ENCODE results near the gene SLC38A5. TPM values are rescaled to one million over a fixed set of nuclear protein-coding genes. Genes with fewer than 3 reads are reported as not detected.

Gene SLC38A5
- polyA plus RNA-seq, 1 of the 3 experiments (the other 2 are of a cell fraction), result 0.33 TPM

DNA sequence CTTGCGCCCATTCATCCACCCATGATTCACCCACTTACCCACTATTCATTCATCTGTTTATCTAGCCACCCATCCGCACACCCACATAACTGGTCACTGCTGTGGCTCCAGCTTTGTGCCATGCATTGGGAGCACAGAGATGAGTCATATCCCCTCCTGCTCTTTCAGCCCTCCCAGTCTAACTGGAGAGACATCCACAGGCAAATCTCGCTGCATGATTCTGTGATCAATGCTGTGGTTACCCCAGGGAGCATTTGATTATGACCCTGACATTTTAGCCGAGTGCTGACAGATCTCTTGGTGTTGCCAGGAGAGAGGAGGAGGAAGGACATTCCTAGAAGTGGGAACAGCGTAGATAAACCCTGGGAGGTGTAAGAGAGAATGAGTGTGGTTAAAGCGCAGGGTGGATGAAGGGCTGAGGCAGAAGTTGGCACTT lies 28.3 kb upstream of the SLC38A5 start:
- peak overlapping the region; percentile 3; the same call in 1 of the 2 replicates for H3K4me2 ChIP-seq
- H3K36me3 ChIP-seq (replicated peaks in 1 of 2; ENCODE audit: control insufficient read depth in 1 of 2, insufficient read depth in 2 of 2, low read length in 1 of 2), result no peaks in the 10 kb centered on the region
- no peak overlapping the region for H2AFZ ChIP-seq (ENCODE audit: low read depth)
- no peak overlapping the region for H3K4me3 ChIP-seq (ENCODE audit: low read depth in 2 of 2, low read length in 1 of 2)
- no peaks in the 10 kb centered on the region for H3K79me2 ChIP-seq (ENCODE audit: insufficient read depth)
- no peaks in the 10 kb centered on the region; the same call in 1 of the 2 replicates for H3K27me3 ChIP-seq (ENCODE audit: insufficient read depth)
- no peaks in the 10 kb centered on the region for H3K9me2 ChIP-seq
- H3K27ac ChIP-seq (ENCODE audit: low read depth in 2 of 2, low read length in 1 of 2), result peak overlapping the region in 1 of 2 experiments; percentile 43; a peak in 1 of 4 replicates
- H3K9me3 ChIP-seq, result no peaks in the 10 kb centered on the region
- H3K4me1 ChIP-seq (ENCODE audit: control insufficient read depth in 1 of 2, insufficient read depth in 2 of 2, low read depth in 1 of 2, low read length in 1 of 2), result no peaks in the 10 kb centered on the region
- no peaks in the 10 kb centered on the region for H4K20me1 ChIP-seq (ENCODE audit: insufficient read depth)
- POLR2A ChIA-PET, result no interaction called here
- TF ChIP-seq, protein P1, sequence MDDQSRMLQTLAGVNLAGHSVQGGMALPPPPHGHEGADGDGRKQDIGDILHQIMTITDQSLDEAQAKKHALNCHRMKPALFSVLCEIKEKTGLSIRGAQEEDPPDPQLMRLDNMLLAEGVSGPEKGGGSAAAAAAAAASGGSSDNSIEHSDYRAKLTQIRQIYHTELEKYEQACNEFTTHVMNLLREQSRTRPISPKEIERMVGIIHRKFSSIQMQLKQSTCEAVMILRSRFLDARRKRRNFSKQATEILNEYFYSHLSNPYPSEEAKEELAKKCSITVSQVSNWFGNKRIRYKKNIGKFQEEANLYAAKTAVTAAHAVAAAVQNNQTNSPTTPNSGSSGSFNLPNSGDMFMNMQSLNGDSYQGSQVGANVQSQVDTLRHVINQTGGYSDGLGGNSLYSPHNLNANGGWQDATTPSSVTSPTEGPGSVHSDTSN (IDR thresholded peaks at IDR 0.05), result peak; percentile 65
- TF ChIP-seq RXRA (IDR thresholded peaks at IDR 0.05; ENCODE audit: borderline replicate concordance, low read depth) (0 out of 2 replicates have a peak, but pooled peaks have one; percentile 11), FOXJ3 (CRISPR knock-in tag; IDR thresholded peaks at IDR 0.05) (no peak), EP300 (IDR thresholded peaks at IDR 0.05; ENCODE audit: borderline replicate concordance in 1 of 2, low read depth in 1 of 2, low read length in 1 of 2) (peak in 1 of 2 experiments; percentile 25; a peak in 1 of 4 replicates), FOSL2 (IDR thresholded peaks at IDR 0.05; ENCODE audit: borderline replicate concordance, low read depth) (peak; percentile 83), REST (IDR thresholded peaks at IDR 0.05; ENCODE audit: low read depth, low read length) (no peak), SIN3A (IDR thresholded peaks at IDR 0.05; ENCODE audit: borderline replicate concordance, low read depth, low read length) (no peak), CHD2 (IDR thresholded peaks at IDR 0.05; ENCODE audit: low read length, partially characterized antibody) (no peak), TCF12 (IDR thresholded peaks at IDR 0.05) (peak; percentile 55; the same call in 1 of the 2 replicates), SMC3 (IDR thresholded peaks at IDR 0.05; ENCODE audit: low read depth, low read length) (no peak), POLR2AphosphoS5 (IDR thresholded peaks at IDR 0.05; ENCODE audit: low read depth, low read length) (no peak), NFIC (IDR thresholded peaks at IDR 0.05; ENCODE audit: borderline replicate concordance) (peak; percentile 20; the same call in 1 of the 2 replicates), NRF1 (IDR thresholded peaks at IDR 0.05; ENCODE audit: low read depth, low read length) (no peak), JUND (IDR thresholded peaks at IDR 0.05) (peak; percentile 71), RCOR1 (IDR thresholded peaks at IDR 0.05; ENCODE audit: low read length) (no peak), GATA2 (CRISPR knock-in tag; IDR thresholded peaks at IDR 0.05) (no peak), ELF1 (IDR thresholded peaks at IDR 0.05) (no peak)
- TF ChIP-seq, protein P2, sequence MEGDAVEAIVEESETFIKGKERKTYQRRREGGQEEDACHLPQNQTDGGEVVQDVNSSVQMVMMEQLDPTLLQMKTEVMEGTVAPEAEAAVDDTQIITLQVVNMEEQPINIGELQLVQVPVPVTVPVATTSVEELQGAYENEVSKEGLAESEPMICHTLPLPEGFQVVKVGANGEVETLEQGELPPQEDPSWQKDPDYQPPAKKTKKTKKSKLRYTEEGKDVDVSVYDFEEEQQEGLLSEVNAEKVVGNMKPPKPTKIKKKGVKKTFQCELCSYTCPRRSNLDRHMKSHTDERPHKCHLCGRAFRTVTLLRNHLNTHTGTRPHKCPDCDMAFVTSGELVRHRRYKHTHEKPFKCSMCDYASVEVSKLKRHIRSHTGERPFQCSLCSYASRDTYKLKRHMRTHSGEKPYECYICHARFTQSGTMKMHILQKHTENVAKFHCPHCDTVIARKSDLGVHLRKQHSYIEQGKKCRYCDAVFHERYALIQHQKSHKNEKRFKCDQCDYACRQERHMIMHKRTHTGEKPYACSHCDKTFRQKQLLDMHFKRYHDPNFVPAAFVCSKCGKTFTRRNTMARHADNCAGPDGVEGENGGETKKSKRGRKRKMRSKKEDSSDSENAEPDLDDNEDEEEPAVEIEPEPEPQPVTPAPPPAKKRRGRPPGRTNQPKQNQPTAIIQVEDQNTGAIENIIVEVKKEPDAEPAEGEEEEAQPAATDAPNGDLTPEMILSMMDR (IDR thresholded peaks at IDR 0.05), result no peak
- H3K9ac ChIP-seq, result no peak overlapping the region
- CTCF ChIA-PET, result no interaction called here
- 8% methylated on average over 6 of the region's 6 CpGs for WGBS (ENCODE audit: low lambda C conversion rate)
- H3F3A ChIP-seq (replicated peaks; ENCODE audit: insufficient read depth), result no peaks in the 10 kb centered on the region
- DNase-seq, result no peak

Data from SK-N-SH (cell line).